Activated CD8-positive, alpha-beta T cell treated with anti-CD3 and anti-CD28 coated beads, Interleukin-2, amount 10 ng/mL, durations not matched to agents 7 days and 5 days (primary cell): Measurements from ENCODE around the gene HBZ. TPM values are rescaled to one million over a fixed set of nuclear protein-coding genes. Genes with fewer than 3 reads are reported as not detected.
"Not testable (repeated sequence)": the region's sequence is repeated elsewhere in the genome, so short reads cannot be mapped to it uniquely, and the experiment has no call there.

Experiments
- ATAC-seq: fragments of 150-1000 bp; cut with Tn5 transposase; one replicate; pipeline ENCODE4 v1.10.0; 2021; ENCODE audit warnings: moderate library complexity
- CTCF ChIA-PET: fragments of 350-600 bp; sonication (Branson Sonifier 250); formaldehyde crosslinking; loops from one replicate; lab custom pipeline; 2021; ENCODE audit warnings: antibody characterized with exemption; lab: Charles Lee
- POLR2A ChIA-PET: fragments of 350-600 bp; sonication (Branson Sonifier 250); formaldehyde crosslinking; loops from one replicate; lab custom pipeline; 2021; ENCODE audit warnings: antibody characterized with exemption; lab: Charles Lee
- DNase-seq: peaks from one replicate; pipeline ENCODE4 v3.0.0-alpha.2; 2020
- H3K27ac Mint-ChIP-seq: one replicate; pipeline ENCODE4 v1.8.0; 2021; ENCODE audit warnings: mild to moderate bottlenecking, mixed read lengths
- H3K27me3 Mint-ChIP-seq: one replicate; pipeline ENCODE4 v1.8.0; 2021; ENCODE audit warnings: low read depth, mixed read lengths
- H3K36me3 Mint-ChIP-seq: one replicate; pipeline ENCODE4 v1.8.0; 2021; ENCODE audit warnings: low read depth, mixed read lengths
- H3K4me1 Mint-ChIP-seq: one replicate; pipeline ENCODE4 v1.8.0; 2021; ENCODE audit warnings: low read depth, mixed read lengths
- H3K4me3 Mint-ChIP-seq: one replicate; pipeline ENCODE4 v1.8.0; 2021; ENCODE audit warnings: mild to moderate bottlenecking, mixed read lengths
- H3K9me3 Mint-ChIP-seq: one replicate; pipeline ENCODE4 v1.8.0; 2022; ENCODE audit warnings: mixed read lengths; ENCODE audit not compliant: insufficient read depth
- total RNA-seq, 2 experiments: library from RNA; stranded (reverse); gene quantifications; one replicate each; pipeline ENCODE4 v1.2.3, GENCODE V29; 2021

The HBZ gene
- total RNA-seq, 2 experiments from 2014 or later: not detected

- H3K27ac Mint-ChIP-seq, H3K36me3 Mint-ChIP-seq, DNase-seq, POLR2A ChIA-PET, H3K9me3 Mint-ChIP-seq, H3K4me3 Mint-ChIP-seq: not testable (repeated sequence)
- peak; percentile 63 for ATAC-seq
- peaks cover 26% of the 10 kb centered on the region for H3K4me1 Mint-ChIP-seq
- CTCF ChIA-PET: interaction anchor here (1.6 kb wide), 1 partner anchor 70 kb away, joined by 6 read pairs; no protein-coding TSS in a partner anchor
- H3K27me3 Mint-ChIP-seq: peaks cover 48% of the 10 kb centered on the region
Measured at GRCh38 chr16:176477-177382, 24.3 kb downstream of the HBZ start, which contains the start of gene HBA1. Gene HBA1, plus strand, starts transcription at chr16:176680. Its CDS starts 37 bp downstream, at chr16:176717.

DNA sequence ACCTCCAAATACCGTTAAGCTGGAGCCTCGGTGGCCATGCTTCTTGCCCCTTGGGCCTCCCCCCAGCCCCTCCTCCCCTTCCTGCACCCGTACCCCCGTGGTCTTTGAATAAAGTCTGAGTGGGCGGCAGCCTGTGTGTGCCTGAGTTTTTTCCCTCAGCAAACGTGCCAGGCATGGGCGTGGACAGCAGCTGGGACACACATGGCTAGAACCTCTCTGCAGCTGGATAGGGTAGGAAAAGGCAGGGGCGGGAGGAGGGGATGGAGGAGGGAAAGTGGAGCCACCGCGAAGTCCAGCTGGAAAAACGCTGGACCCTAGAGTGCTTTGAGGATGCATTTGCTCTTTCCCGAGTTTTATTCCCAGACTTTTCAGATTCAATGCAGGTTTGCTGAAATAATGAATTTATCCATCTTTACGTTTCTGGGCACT, 25.0 kb downstream of the HBZ start:
- no peak for DNase-seq
- Mint-ChIP-seq H3K4me1 (peaks cover 26% of the 10 kb centered on the region), H3K27me3 (peaks cover 46% of the 10 kb centered on the region), H3K36me3 (no peaks in the 10 kb centered on the region), H3K9me3 (no peaks in the 10 kb centered on the region), H3K4me3 (no peak overlapping the region), H3K27ac (no peak overlapping the region)
- ATAC-seq: no peak
- CTCF ChIA-PET: interaction anchor here (1.6 kb wide), 1 partner anchor 70 kb away, joined by 6 read pairs; no protein-coding TSS in a partner anchor
- POLR2A ChIA-PET: no interaction called here

DNA sequence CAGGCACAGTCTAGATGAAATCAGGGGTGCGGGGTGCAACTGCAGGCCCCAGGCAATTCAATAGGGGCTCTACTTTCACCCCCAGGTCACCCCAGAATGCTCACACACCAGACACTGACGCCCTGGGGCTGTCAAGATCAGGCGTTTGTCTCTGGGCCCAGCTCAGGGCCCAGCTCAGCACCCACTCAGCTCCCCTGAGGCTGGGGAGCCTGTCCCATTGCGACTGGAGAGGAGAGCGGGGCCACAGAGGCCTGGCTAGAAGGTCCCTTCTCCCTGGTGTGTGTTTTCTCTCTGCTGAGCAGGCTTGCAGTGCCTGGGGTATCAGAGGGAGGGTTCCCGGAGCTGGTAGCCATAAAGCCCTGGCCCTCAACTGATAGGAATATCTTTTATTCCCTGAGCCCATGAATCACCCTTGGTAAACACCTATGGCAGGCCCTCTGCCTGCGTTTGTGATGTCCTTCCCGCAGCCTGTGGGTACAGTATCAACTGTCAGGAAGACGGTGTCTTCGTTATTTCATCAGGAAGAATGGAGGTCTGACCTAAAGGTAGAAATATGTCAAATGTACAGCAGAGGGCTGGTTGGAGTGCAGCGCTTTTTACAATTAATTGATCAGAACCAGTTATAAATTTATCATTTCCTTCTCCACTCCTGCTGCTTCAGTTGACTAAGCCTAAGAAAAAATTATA, 25.7 kb downstream of the HBZ start:
- CTCF ChIA-PET: interaction anchor here (1.6 kb wide), 1 partner anchor 71 kb away, joined by 6 read pairs; no protein-coding TSS in a partner anchor
- ATAC-seq: no peak
- no peak overlapping the region for H3K27ac Mint-ChIP-seq
- DNase-seq: no peak
- H3K4me3 Mint-ChIP-seq: no peak overlapping the region
- H3K9me3 Mint-ChIP-seq: no peaks in the 10 kb centered on the region
- peaks cover 26% of the 10 kb centered on the region for H3K4me1 Mint-ChIP-seq
- no peaks in the 10 kb centered on the region for H3K36me3 Mint-ChIP-seq
- POLR2A ChIA-PET: no interaction called here
- peaks cover 46% of the 10 kb centered on the region for H3K27me3 Mint-ChIP-seq

- Mint-ChIP-seq H3K36me3 (no peaks in the 10 kb centered on the region), H3K4me1 (peaks cover 26% of the 10 kb centered on the region), H3K4me3 (no peak overlapping the region), H3K27ac (no peak overlapping the region), H3K9me3 (no peaks in the 10 kb centered on the region), H3K27me3 (peaks cover 42% of the 10 kb centered on the region)
- DNase-seq (no peak), ATAC-seq (no peak)
- POLR2A ChIA-PET: no interaction called here
- CTCF ChIA-PET: interaction anchor here (0.7 to 1.6 kb wide), 2 partner anchors 10 to 72 kb away, joined by 3 to 6 read pairs; no protein-coding TSS in a partner anchor
Measured at GRCh38 chr16:178668-179015, 26.2 kb downstream of the HBZ start.

- ATAC-seq (no peak), DNase-seq (no peak)
- ChIA-PET POLR2A (interaction anchor here (1.1 kb wide), 1 partner anchor 49 kb away, joined by 3 read pairs; no protein-coding TSS in a partner anchor), CTCF (interaction anchor here (0.7 to 3.1 kb wide), 2 partner anchors 11 to 62 kb away, joined by 3 to 17 read pairs; no protein-coding TSS in a partner anchor)
- peaks cover 37% of the 10 kb centered on the region for H3K27me3 Mint-ChIP-seq
- H3K27ac Mint-ChIP-seq: no peak overlapping the region
- H3K9me3 Mint-ChIP-seq: no peaks in the 10 kb centered on the region
- H3K36me3 Mint-ChIP-seq: no peaks in the 10 kb centered on the region
- H3K4me3 Mint-ChIP-seq: no peak overlapping the region
- peaks cover 23% of the 10 kb centered on the region for H3K4me1 Mint-ChIP-seq
Measured at GRCh38 chr16:179211-180092, 27.0 kb downstream of the HBZ start.

- ATAC-seq (no peak), DNase-seq (peak; percentile 38)
- Mint-ChIP-seq H3K4me1 (peaks cover 16% of the 10 kb centered on the region), H3K36me3 (no peaks in the 10 kb centered on the region), H3K9me3 (no peaks in the 10 kb centered on the region), H3K4me3 (no peak within 1 kb of the TSS), H3K27me3 (peaks cover 30% of the 10 kb centered on the region), H3K27ac (no peak within 1 kb of the TSS)
- ChIA-PET POLR2A (interaction anchor here (0.7 to 1.1 kb wide), 2 partner anchors 12 to 48 kb away, joined by 3 read pairs; no protein-coding TSS in a partner anchor), CTCF (interaction anchor here (0.6 to 3.1 kb wide), 6 partner anchors 12 to 114 kb away, joined by 3 to 17 read pairs (median 7); partner anchors contain the start of gene RHBDF1)
Measured at GRCh38 chr16:180101-180675, 27.7 kb downstream of the HBZ start, which contains the start of gene HBQ1. Gene HBQ1, plus strand, starts transcription at chr16:180459. Its CDS starts 28 bp downstream, at chr16:180487.

DNA sequence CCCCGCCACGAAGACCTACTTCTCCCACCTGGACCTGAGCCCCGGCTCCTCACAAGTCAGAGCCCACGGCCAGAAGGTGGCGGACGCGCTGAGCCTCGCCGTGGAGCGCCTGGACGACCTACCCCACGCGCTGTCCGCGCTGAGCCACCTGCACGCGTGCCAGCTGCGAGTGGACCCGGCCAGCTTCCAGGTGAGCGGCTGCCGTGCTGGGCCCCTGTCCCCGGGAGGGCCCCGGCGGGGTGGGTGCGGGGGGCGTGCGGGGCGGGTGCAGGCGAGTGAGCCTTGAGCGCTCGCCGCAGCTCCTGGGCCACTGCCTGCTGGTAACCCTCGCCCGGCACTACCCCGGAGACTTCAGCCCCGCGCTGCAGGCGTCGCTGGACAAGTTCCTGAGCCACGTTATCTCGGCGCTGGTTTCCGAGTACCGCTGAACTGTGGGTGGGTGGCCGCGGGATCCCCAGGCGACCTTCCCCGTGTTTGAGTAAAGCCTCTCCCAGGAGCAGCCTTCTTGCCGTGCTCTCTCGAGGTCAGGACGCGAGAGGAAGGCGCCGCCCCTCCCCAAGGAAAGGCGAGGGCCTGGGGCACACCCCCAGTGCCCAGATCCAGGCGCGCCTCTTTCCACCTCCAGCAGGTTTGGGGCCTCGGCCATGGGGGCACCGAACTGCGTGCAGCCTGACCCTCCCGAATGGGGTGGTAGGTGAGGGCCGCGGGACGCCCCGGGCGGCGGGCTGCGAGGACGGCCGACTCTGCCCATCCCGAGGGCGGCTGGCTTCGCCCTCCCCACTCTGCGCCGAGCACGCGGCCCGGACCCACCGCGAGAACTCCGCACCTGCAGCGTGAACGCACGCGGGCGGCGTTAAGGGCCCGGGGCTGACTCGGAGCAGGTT, 28.5 kb downstream of the HBZ start:
- POLR2A ChIA-PET: interaction anchor here (0.7 to 1.1 kb wide), 2 partner anchors 13 to 47 kb away, joined by 3 read pairs; no protein-coding TSS in a partner anchor
- ATAC-seq (peak; percentile 78), DNase-seq (peak; percentile 88)
- Mint-ChIP-seq H3K27ac (no peak overlapping the region), H3K4me1 (peaks cover 12% of the 10 kb centered on the region), H3K36me3 (peaks cover 3% of the 10 kb centered on the region), H3K9me3 (no peaks in the 10 kb centered on the region), H3K27me3 (peaks cover 24% of the 10 kb centered on the region), H3K4me3 (no peak overlapping the region)
- CTCF ChIA-PET: interaction anchor here (0.5 to 3.1 kb wide), 11 partner anchors 10 to 115 kb away, joined by 3 to 17 read pairs (median 3); partner anchors contain the start of gene RHBDF1

- ATAC-seq: no peak
- no peak for DNase-seq
- POLR2A ChIA-PET: interaction anchor here (0.9 kb wide), 1 partner anchor 75 kb away, joined by 3 read pairs; no protein-coding TSS in a partner anchor
- H3K36me3 Mint-ChIP-seq: peaks cover 3% of the 10 kb centered on the region
- no peak overlapping the region for H3K27ac Mint-ChIP-seq
- CTCF ChIA-PET: interaction anchor here (0.5 to 3.1 kb wide), 12 partner anchors 9 to 143 kb away, joined by 3 to 17 read pairs (median 3); no protein-coding TSS in a partner anchor
- H3K27me3 Mint-ChIP-seq: peaks cover 24% of the 10 kb centered on the region
- no peaks in the 10 kb centered on the region for H3K9me3 Mint-ChIP-seq
- no peak overlapping the region for H3K4me3 Mint-ChIP-seq
- H3K4me1 Mint-ChIP-seq: peaks cover 12% of the 10 kb centered on the region
Measured at GRCh38 chr16:181565-182021, 29.1 kb downstream of the HBZ start.

- H3K27ac Mint-ChIP-seq: no peak overlapping the region
- DNase-seq: no peak
- CTCF ChIA-PET: interaction anchor here (1.4 kb wide), 1 partner anchor 114 kb away, joined by 4 read pairs; no protein-coding TSS in a partner anchor
- POLR2A ChIA-PET: no interaction called here
- ATAC-seq: no peak
- peaks cover 16% of the 10 kb centered on the region for H3K27me3 Mint-ChIP-seq
- peaks cover 9% of the 10 kb centered on the region for H3K36me3 Mint-ChIP-seq
- H3K4me3 Mint-ChIP-seq: no peak overlapping the region
- H3K9me3 Mint-ChIP-seq: no peaks in the 10 kb centered on the region
- peaks cover 6% of the 10 kb centered on the region for H3K4me1 Mint-ChIP-seq
Measured at GRCh38 chr16:183005-183404, 30.6 kb downstream of the HBZ start.
